HCT116 (cell line): ENCODE data around the gene MCF2L2. TPM values are rescaled to one million over a fixed set of nuclear protein-coding genes. Genes with fewer than 3 reads are reported as not detected.

Experiments
- ATAC-seq: fragments of 200-7000 bp; cut with Tn5 transposase; 2 replicates; pipeline ENCODE4 v1.9.1; 2020; ENCODE audit warnings: mild to moderate bottlenecking, moderate library complexity
- BruUV-seq: library from RNA; stranded (reverse); fragments of 400-500 nt; replicated peaks from 2 replicates; lab custom pipeline; 2021; lab: Mats Ljungman, UMichigan
- CTCF ChIA-PET: fragments of 300-600 bp; sonication (Branson Sonifier 250); formaldehyde crosslinking; loops from one replicate; lab custom pipeline; 2021; ENCODE audit warnings: antibody characterized with exemption; lab: Charles Lee
- POLR2A ChIA-PET: fragments of 300-600, 350-600 bp; sonication (Branson Sonifier 250); formaldehyde crosslinking; loops from one replicate; lab custom pipeline; 2021; ENCODE audit warnings: antibody characterized with exemption; lab: Charles Lee
- RAD21 ChIA-PET, 2 experiments: fragments of 300-600 bp; sonication (Branson Sonifier 250); formaldehyde crosslinking; loops; one replicate each; lab custom pipeline; 2023; ENCODE audit warnings: low total read pairs in 2 of 2; ENCODE audit not compliant: uncharacterized antibody in 2 of 2, unreplicated experiment in 2 of 2, low non-redundant PET in 1 of 2; lab: Charles Lee
- DNase-seq: peaks from one replicate; pipeline ENCODE4 v3.0.0-alpha.2; 2010; ENCODE audit warnings: low read depth, low spot score
- H2AFZ ChIP-seq: fragments of 200-600 bp; shearing (Covaris generic), sonication (generic); 2 replicates; pipeline ENCODE4 v1.6.1; 2017; ENCODE audit warnings: low read depth, mixed run types, mixed read lengths, antibody characterized with exemption, low read length; ENCODE audit not compliant: poor library complexity, severe bottlenecking
- H3K27ac ChIP-seq: 2 replicates; pipeline ENCODE4 v1.5.1; 2012; ENCODE audit warnings: low read depth, low read length
- H3K27me3 ChIP-seq: fragments of 200-600 bp; sonication (generic); 2 replicates; pipeline ENCODE4 v1.6.1; 2016; ENCODE audit warnings: mixed run types, low read length, mixed read lengths; ENCODE audit not compliant: insufficient read depth
- H3K36me3 ChIP-seq, 2 experiments: fragments of 200-500 bp in 1 of 2; fragments of 200-600 bp in 1 of 2; sonication (Bioruptor generic) in 1 of 2; sonication (generic) in 1 of 2; 2 replicates each; pipeline versions ENCODE4 v1.5.1 to v1.6.1; 2014 to 2016; ENCODE audit warnings: low read length in 2 of 2, inconsistent platforms in 1 of 2, mixed read lengths in 1 of 2, mixed run types in 1 of 2; ENCODE audit not compliant: insufficient read depth in 2 of 2, control insufficient read depth in 1 of 2
- H3K4me1 ChIP-seq, 2 experiments: fragments of 200-600 bp in 1 of 2; sonication (generic) in 1 of 2; 2 replicates each; pipeline versions ENCODE4 v1.5.1 to v1.6.1; 2012 to 2017; ENCODE audit warnings: low read length in 2 of 2, inconsistent platforms in 1 of 2, mild to moderate bottlenecking in 1 of 2, mixed read lengths in 1 of 2, mixed run types in 1 of 2, moderate library complexity in 1 of 2; ENCODE audit not compliant: insufficient read depth in 2 of 2, control insufficient read depth in 1 of 2
- H3K4me2 ChIP-seq: fragments of 200-600 bp; sonication (generic); 2 replicates; pipeline ENCODE4 v1.6.1; 2017; ENCODE audit warnings: mixed run types, low read length, mixed read lengths
- H3K4me3 ChIP-seq, 2 experiments: fragments of 200-600 bp in 1 of 2; sonication (generic) in 1 of 2; replicated peaks in 1 of 2; 2 replicates each; pipeline ENCODE4 v1.5.1; 2011 to 2016; ENCODE audit warnings: low read length in 2 of 2, control low read depth in 1 of 2, low read depth in 1 of 2, mild to moderate bottlenecking in 1 of 2, mixed read lengths in 1 of 2, mixed run types in 1 of 2
- H3K79me2 ChIP-seq: fragments of 200-600 bp; sonication (generic); 2 replicates; pipeline ENCODE4 v1.6.1; 2017; ENCODE audit warnings: mild to moderate bottlenecking, mixed run types, low read length, moderate library complexity, mixed read lengths; ENCODE audit not compliant: insufficient read depth
- H3K9ac ChIP-seq: fragments of 200-600 bp; sonication (generic); 2 replicates; pipeline ENCODE4 v1.6.1; 2016; ENCODE audit warnings: low read length, mixed read lengths
- H3K9me2 ChIP-seq: fragments of 200-600 bp; sonication (generic), shearing (Covaris generic); 2 replicates; pipeline ENCODE4 v1.6.1; 2017; ENCODE audit warnings: mixed run types, mild to moderate bottlenecking, moderate library complexity; ENCODE audit not compliant: insufficient read depth
- H3K9me3 ChIP-seq, 2 experiments: fragments of 200-500 bp in 1 of 2; fragments of 200-600 bp in 1 of 2; sonication (Bioruptor generic) in 1 of 2; sonication (generic) in 1 of 2; 2 replicates each; pipeline ENCODE4 v1.6.1; 2014 to 2017; ENCODE audit warnings: low read length in 2 of 2, mixed read lengths in 2 of 2, inconsistent platforms in 1 of 2, low read depth in 1 of 2, mild to moderate bottlenecking in 1 of 2, mixed run types in 1 of 2, moderate library complexity in 1 of 2; ENCODE audit not compliant: control insufficient read depth in 1 of 2, insufficient read depth in 1 of 2
- H4K20me1 ChIP-seq: fragments of 200-600 bp; sonication (generic), shearing (Covaris generic); 2 replicates; pipeline ENCODE4 v1.6.1; 2017; ENCODE audit warnings: mixed run types, mild to moderate bottlenecking, moderate library complexity; ENCODE audit not compliant: insufficient read depth
- EGR1 ChIP-seq: IDR thresholded peaks from 2 replicates; pipeline ENCODE4 v1.6.1; 2012; ENCODE audit warnings: low read depth
- ELF1 ChIP-seq: IDR thresholded peaks from 2 replicates; pipeline ENCODE4 v1.6.1; 2012; ENCODE audit warnings: low read depth, borderline replicate concordance
- EZH2 ChIP-seq: fragments of 200-600 bp; sonication (generic); IDR thresholded peaks from 2 replicates; pipeline ENCODE4 v1.6.1; 2017; ENCODE audit warnings: antibody characterized with exemption, mixed run types
- EZH2phosphoT487 ChIP-seq: fragments of 200-600 bp; IDR thresholded peaks from 2 replicates; pipeline ENCODE4 v1.6.1; 2018; ENCODE audit warnings: antibody characterized with exemption, borderline replicate concordance
- FOSL1 ChIP-seq: IDR thresholded peaks from 2 replicates; pipeline ENCODE4 v1.6.1; 2012; ENCODE audit warnings: low read depth
- JUND ChIP-seq: IDR thresholded peaks from 2 replicates; pipeline ENCODE4 v1.6.1; 2012
- POLR2A ChIP-seq: IDR thresholded peaks from 2 replicates; pipeline ENCODE4 v1.7.0; 2011; ENCODE audit warnings: borderline replicate concordance; ENCODE audit not compliant: insufficient read depth, insufficient read length; ENCODE audit errors: extremely low read depth
- SIN3A ChIP-seq: IDR thresholded peaks from 2 replicates; pipeline ENCODE4 v1.6.1; 2012; ENCODE audit warnings: low read depth
- SP1 ChIP-seq: IDR thresholded peaks from 2 replicates; pipeline ENCODE4 v1.6.1; 2012; ENCODE audit warnings: low read depth
- SRF ChIP-seq: IDR thresholded peaks from 2 replicates; pipeline ENCODE4 v1.6.1; 2012; ENCODE audit warnings: low read depth
- TCF7L2 ChIP-seq: IDR thresholded peaks from 2 replicates; pipeline ENCODE4 v1.7.0; 2011; ENCODE audit warnings: borderline replicate concordance, inconsistent platforms; ENCODE audit not compliant: insufficient read depth, insufficient read length; ENCODE audit errors: extremely low read depth
- ZNF274 ChIP-seq: fragments of 200-500 bp; sonication (Bioruptor generic); IDR thresholded peaks from 2 replicates; pipeline ENCODE4 v1.6.1; 2014; ENCODE audit warnings: mild to moderate bottlenecking, low read depth, low read length, inconsistent platforms
- intact Hi-C: fragments of 100-400 bp; cut with micrococcal nuclease; formaldehyde crosslinking; loops from 2 replicates; pipeline ENCODE4 v1.10.0; 2022
- total RNA-seq: library from RNA; stranded (reverse); gene quantifications from one replicate; pipeline ENCODE4 v1.2.1, GENCODE V29; 2021; ENCODE audit not compliant: unreplicated experiment
- TF ChIP-seq, protein P1 (sequence below): IDR thresholded peaks from 2 replicates; pipeline ENCODE4 v1.6.1; 2012
- TF ChIP-seq, protein P2 (sequence below): IDR thresholded peaks from 2 replicates; pipeline ENCODE4 v1.6.1; 2012; ENCODE audit warnings: low read depth

The MCF2L2 gene
- total RNA-seq, 1 experiment from 2014 or later = 1.5 TPM

DNA sequence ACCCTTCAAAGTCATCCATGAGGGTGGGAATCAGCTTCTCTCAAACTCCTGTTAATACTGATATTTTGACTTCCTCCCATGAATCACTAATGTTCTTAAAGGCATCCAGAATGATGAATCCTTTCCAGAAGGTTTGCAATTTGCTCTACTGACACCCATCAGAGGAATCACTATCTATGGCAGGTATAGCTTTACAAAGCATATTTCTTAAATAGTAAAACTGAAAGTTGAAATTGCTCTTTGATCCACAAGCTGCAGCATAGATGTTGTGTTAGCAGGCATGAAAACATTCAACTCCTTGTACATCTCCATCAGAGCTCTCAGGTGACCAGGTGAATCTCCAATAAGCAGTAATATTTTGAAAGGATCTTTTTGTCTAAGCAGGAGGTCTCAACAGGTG, 109.0 kb downstream of the MCF2L2 start (continued):
- TF ChIP-seq ELF1 (no peak), ZNF274 (no peak)

DNA sequence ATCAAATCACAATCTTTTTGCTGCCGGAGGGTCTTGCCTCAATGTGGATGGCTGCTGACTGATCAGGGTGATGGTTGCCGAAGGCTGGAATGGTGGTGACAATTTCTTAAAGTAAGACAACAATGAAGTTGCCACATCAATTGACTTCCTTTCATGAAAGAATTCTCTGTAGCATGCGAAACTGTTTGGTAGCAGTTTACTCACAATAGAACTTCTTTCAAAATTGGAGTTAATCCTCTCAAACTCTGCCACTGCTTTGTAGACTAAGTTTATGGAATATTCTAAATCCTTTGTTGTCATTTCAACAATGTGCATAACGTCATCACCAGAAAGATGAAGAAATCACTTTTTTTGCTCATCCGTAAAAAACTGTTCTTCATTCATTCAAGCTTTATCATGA, 109.5 kb downstream of the MCF2L2 start:
- Histone ChIP-seq H3K4me2 (no peak overlapping the region), H3K27ac (no peak overlapping the region), H4K20me1 (no peaks in the 10 kb centered on the region; the same call in 1 of the 2 replicates), H3K9ac (no peak overlapping the region), H3K27me3 (no peaks in the 10 kb centered on the region), H3K36me3 (no peaks in the 10 kb centered on the region), H3K9me3 (no peaks in the 10 kb centered on the region), H3K4me3 (no peak overlapping the region), H3K9me2 (no peaks in the 10 kb centered on the region), H2AFZ (no peak overlapping the region), H3K4me1 (peaks cover 0 to 9% of the 10 kb centered on the region in 2 experiments; a peak in 3 of 4 replicates), H3K79me2 (no peaks in the 10 kb centered on the region)
- BruUV-seq = no TSS peak
- TF ChIP-seq SRF (no peak), SP1 (no peak), ZNF274 (no peak), EZH2 (no peak), ELF1 (no peak), EZH2phosphoT487 (no peak), JUND (no peak), EGR1 (no peak), FOSL1 (no peak), SIN3A (no peak), TCF7L2 (no peak), POLR2A (no peak)
- TF ChIP-seq, protein P1, sequence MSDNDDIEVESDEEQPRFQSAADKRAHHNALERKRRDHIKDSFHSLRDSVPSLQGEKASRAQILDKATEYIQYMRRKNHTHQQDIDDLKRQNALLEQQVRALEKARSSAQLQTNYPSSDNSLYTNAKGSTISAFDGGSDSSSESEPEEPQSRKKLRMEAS = no peak
- TF ChIP-seq, protein P2, sequence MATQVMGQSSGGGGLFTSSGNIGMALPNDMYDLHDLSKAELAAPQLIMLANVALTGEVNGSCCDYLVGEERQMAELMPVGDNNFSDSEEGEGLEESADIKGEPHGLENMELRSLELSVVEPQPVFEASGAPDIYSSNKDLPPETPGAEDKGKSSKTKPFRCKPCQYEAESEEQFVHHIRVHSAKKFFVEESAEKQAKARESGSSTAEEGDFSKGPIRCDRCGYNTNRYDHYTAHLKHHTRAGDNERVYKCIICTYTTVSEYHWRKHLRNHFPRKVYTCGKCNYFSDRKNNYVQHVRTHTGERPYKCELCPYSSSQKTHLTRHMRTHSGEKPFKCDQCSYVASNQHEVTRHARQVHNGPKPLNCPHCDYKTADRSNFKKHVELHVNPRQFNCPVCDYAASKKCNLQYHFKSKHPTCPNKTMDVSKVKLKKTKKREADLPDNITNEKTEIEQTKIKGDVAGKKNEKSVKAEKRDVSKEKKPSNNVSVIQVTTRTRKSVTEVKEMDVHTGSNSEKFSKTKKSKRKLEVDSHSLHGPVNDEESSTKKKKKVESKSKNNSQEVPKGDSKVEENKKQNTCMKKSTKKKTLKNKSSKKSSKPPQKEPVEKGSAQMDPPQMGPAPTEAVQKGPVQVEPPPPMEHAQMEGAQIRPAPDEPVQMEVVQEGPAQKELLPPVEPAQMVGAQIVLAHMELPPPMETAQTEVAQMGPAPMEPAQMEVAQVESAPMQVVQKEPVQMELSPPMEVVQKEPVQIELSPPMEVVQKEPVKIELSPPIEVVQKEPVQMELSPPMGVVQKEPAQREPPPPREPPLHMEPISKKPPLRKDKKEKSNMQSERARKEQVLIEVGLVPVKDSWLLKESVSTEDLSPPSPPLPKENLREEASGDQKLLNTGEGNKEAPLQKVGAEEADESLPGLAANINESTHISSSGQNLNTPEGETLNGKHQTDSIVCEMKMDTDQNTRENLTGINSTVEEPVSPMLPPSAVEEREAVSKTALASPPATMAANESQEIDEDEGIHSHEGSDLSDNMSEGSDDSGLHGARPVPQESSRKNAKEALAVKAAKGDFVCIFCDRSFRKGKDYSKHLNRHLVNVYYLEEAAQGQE = no peak
- no peak for ATAC-seq
- no peak for DNase-seq
- intact Hi-C loops = no loop called here
- ChIA-PET POLR2A (no interaction called here), RAD21 (no interaction called here), CTCF (no interaction called here)
